HG03139 (cell line): ENCODE results near the gene SAP30BP.

Experiments used
- ATAC-seq: cut with Tn5 transposase; IDR thresholded peaks from one replicate; pipeline ENCODE4 v1.9.1; 2021; ENCODE audit not compliant: unreplicated experiment

SAP30BP gene

DNA sequence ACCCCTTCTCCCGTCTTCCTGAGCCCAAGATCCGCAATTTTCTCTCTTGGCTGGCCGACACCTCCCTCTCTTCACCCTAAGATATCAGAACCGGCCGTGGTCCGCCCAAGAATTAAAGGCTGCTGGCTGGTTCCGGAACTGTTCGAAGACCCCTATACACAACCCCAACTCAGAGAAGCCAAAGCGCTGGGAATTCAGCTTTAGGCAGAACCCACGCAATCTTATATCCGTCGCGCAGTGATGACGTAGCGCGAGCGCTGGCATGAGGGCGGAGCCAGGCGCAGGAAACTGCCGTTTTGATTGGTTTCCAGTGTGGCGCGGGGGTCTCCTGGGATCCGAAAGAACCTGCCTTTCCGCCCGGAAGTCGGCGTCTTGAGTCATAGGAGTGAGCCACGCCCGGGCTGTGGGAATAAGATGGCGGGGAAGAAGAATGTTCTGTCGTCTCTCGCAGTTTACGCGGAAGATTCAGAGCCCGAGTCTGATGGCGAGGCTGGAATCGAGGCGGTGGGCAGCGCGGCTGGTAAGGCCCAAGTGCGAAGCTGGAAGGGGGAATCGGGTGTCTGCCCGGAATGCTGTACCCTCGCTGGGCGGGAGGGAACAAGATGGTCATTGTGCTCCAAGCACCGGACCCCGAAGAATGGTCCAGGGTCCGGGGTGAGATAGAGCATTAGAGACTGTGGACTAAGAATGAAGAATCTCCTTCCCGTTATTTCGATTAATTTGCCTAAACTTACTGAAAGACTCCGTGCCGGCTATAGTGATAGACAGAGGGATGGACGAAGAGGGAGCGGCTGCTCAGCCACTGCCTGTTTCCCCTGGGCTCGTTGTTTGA, at the start of gene SAP30BP, which contains the start of gene RECQL5:
Gene SAP30BP, plus strand, starts transcription at position 380 of the 832 bp plus-strand sequence. Its CDS starts 35 bp downstream, at position 415.
Gene RECQL5, minus strand, starts transcription at position 196 of the 832 bp plus-strand sequence. CDS start 597 bp downstream, outside the sequence.
- peak; percentile 76 for ATAC-seq

DNA sequence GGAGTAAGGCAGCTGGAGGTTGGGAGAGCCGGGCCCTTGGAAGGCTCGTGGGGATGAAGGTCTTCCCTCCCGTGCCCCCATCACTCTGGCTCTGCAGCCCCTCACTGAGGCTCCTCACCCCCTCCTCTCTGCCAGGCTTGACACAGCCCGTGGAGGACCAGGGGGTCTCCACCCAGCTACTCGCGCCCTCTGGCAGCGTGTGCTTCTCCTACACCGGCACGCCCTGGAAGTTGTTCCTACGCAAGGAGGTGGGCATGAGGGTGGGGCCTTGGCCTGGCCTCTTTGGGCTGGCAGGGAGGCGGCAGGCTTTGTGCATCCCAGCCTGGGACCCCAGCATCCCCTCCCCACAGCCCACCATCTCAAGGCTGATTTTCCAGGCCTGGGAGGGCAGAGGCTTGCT, 49.5 kb upstream of the SAP30BP start:
- ATAC-seq = no peak

DNA sequence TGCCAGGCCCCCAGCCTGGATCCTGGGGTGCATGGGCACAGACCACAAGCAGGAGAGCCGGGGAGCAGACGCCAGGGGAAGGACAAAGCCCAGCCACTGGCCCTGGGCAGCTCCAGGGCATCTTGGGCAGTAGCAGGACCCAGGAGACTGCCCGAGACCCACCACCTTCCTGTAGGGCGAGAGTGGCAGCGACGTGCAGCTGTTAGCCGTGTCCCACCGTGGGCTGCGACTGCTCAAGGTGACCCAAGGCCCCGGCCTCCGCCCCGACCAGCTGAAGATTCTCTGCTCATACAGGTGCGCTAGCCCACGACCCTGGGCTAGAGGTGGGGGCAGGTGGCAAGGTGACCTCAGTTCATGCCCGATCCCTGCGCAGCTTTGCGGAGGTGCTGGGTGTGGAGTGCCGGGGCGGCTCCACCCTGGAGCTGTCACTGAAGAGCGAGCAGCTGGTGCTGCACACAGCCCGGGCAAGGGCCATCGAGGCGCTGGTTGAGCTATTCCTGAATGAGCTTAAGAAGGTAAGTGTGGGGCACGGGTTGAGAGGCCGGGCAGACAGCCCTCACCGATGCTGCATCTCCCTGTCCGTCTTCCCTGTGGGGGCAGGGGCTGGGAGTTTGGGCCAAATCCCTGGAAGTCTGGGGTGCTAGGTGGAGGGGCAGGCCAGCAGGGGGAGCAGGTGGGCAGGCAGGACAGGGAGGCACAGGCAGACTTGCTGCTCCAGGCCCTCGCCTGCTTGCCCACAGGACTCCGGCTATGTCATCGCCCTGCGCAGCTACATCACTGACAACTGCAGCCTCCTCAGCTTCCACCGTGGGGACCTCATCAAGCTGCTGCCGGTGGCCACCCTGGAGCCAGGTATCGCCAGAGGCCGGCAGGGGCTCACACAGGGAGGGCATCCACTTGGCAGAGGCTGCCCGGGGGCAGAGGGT, 47.4 kb upstream of the SAP30BP start:
- no peak for ATAC-seq

DNA sequence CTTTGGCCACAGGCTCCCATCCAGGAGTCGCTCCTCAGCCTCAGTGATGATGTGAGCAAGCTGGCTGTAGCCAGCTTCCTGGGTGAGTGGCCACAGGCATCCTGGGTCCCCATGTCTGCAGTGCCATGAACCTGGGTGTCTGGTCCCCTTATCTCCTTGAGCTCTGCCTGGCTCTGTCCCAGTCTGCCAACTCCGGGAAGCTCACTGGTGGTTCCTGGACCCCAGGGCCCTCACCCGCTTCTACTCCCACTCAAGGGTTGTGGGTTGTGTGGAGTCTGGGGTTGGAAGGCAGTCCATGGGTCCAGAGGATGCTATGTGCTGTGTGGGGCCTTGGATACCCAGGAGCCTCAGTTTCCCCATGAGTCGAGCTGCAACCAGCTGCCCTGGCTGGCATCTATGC, 45.6 kb upstream of the SAP30BP start:
- no peak for ATAC-seq

DNA sequence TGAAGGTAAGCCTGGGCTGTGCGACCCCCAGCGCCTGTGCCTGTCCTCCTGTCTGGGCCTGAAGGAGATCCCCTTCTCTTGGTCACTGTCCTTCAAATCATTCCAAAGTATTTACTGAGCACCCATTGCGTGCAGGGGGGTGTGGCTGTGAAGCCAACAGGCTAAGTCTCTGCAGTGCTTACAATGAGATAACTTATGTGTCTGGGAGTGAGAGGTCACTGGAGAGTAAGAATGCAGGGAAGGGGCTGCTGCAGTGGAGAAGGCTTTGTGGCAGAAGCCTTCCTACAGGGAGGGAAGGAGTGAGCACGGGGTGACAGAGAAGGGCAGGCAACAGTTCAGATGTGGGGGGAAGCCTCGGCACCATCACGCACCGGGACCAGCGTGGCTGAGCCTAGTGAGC, 45.1 kb upstream of the SAP30BP start:
- no peak for ATAC-seq

DNA sequence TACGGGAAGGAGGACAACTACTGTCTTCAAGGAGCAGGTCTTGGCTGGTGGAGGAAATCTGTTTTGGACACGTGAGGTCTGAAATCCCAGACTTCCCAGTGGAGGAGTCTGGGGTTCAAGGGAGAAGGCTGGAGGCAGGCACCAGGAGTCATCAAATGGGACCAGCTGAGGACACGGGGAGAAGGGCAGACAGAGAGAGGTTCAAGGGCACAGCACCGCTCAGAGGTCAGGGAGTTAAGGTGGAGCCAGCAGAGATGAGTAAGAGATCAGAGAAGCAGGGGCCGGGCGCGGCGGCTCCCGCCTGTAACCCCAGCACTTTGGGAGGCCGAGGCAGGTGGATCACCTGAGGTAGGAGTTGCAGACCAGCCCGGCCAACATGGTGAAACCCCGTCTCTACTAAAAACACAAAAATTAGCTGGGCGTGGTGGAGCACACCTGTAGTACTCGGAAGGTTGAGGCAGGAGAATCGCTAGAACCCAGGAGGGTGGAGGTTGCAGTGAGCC, 44.3 kb upstream of the SAP30BP start:
- ATAC-seq = no peak

DNA sequence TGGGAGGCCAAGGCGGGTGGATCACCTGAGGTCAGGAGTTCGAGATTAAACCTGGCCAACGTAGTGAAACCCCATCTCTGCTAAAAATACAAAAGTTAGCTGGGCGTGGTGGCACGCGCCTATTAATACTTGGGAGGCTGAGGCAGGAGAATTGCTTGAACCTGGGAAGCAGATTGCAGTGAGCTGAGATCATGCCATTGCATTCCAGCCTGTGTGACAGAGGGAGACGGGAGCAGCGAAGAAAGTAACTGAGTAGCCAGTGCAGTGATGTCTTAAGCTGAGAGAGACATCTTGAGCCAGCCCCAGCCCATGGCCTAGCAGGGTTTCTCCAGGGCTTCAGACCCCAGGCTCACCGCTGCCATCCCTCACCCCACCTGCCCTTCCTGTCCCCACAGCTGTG, 43.8 kb upstream of the SAP30BP start:
- ATAC-seq = no peak

DNA sequence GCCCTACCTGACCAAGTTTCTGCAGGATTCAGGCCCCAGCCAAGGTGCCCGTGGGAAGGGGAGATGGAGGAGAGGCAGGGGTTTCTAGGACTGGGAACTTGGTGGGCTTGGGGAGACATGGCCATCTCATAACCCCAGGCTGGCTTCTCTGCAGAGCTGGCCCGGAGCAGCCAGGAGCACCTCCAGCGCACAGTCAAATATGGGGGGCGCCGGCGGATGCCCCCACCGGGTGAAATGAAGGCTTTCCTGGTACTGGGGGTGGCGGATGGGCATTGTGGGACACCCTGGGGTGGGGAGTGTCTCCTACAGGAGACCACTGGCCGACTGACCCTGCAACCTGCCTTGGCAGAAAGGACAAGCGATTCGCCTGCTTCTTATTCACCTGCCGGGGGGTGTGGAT, 43.1 kb upstream of the SAP30BP start:
- ATAC-seq = no peak

DNA sequence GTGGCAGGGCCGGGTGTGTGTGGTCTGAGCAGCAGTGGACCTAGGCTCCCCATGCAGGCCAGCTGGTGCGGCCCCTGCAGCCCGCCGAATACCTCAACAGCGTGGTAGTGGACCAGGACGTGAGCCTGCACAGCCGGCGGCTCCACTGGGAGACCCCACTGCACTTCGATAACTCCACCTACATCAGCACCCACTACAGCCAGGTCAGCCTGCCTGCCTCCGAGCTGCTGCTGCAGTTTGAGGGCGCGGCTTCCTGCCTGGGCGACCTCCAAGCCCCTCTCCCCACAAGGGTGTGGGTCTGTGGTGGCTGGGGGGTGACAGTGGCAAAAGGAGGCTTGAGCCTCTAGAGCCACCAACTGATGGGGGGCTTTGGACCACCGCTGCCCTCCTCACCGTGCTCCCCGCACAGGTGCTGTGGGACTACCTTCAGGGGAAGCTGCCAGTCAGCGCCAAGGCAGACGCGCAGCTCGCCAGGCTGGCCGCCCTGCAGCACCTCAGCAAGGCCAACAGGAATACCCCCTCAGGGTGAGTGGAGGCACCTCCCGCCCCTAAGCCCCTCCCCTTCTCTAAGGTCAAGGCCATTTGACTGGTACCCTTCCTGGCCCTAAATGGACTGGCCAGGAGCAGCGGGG, 42.3 kb upstream of the SAP30BP start:
- ATAC-seq = no peak

DNA sequence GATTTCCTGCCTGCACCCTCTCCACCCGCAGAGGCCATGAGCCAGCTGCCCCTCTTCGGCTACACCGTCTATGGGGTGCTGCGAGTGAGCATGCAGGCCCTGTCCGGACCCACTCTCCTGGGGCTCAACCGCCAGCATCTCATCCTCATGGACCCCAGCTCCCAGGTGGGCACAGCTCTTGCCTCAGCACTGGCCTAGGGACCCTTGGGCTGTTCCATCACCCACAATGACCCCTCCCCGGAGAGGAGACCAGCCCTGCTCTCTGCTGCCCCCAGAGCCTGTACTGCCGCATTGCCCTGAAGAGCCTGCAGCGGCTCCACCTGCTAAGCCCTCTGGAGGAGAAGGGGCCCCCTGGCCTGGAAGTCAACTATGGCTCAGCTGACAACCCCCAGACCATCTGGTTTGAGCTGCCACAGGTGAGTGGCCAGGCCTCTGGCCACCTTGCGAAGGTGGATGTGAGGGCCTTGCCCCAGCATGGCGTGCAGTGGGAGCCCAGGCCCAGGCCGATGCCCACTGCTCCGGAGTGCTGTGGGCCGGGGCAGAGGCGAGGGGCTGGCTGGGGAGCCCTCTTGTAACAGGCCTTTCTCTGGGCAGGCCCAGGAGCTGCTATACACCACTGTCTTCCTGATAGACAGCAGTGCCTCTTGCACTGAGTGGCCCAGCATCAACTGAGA, 41.2 kb upstream of the SAP30BP start:
- ATAC-seq = no peak

DNA sequence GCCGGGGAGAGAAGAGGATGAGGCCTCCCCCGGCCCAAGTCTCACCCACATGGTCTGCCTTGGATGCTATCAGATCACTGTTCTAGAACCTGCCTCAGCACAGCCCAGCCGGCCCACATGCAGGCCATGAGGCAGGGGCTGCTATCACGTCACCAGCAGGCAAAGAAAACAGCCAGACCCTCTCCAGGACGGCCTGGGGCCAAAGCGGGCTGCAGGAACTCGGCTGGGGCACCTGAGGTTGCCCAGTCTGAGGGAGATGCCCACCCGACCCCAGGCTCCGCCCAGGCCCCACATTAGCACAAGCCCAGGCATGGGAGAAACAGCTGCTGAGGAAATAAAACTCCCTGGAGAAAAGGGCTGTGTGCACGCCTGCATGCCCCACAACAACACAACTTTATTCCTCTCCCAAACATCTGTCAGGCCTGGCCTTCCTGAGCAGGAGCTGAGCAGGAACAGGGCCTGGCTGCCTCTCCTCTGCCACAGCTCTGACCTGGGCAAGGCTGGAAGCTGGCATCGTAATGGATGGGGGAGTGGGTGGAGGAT, 40.6 kb upstream of the SAP30BP start:
- no peak for ATAC-seq

DNA sequence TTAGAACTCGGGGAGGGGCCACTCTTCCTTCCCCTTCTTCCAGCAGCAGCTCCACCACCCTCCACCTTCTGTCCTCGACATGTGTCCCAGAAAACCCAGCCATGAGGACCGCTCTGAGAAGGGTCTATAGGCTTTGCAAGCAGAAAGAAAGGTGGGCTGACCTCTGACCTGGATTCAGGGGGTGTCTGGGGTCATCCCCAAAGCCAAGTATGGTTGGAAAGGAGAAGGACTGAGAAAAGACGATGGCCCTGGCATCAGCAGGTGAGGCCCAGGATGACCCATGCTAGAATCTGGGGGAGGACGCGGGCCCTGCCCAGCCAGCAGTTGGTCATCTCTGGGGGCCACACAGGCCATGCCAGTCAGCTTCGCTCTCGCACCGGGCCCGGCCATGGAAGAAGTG, 40.0 kb upstream of the SAP30BP start:
- no peak for ATAC-seq

DNA sequence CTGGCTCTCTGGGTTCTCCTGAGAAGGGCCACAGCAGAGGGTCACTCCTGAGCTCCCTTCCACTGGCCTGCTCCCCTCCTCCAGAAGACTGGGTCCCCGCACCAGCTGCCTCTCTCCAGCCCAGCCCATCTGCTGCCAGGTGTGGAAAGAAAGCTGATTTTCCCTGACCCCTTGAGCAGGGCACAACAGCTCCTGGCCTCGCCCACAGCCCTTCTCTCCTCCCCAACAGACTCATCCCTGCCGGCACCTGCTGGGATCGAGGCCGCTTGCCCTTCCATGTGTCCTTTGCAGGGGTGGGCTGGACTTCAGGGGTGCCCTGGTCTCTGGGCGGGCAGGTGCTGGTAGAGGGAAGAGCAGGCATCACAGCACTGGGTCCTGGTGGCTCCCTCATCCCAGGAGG, 38.7 kb upstream of the SAP30BP start:
- no peak for ATAC-seq

DNA sequence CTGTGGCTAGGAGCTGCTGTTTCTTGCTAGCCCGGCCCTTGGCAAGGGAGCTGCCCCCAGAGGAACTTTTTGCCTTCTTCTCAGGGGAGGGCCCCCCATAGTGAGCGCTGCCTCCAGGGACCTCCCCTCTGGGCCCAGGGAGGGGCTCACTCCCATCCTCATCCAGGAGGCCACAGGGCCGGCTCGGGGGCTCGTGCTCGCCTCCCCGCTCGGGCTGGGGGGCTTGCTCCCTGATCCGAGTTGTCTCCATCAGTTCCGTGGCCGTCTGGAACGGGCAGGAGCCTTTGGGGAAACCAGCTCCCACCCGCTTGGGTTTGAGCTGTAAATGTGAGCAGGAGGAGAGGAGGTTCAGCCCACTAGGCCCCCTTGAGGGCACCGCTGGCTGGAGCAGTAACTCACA, 38.0 kb upstream of the SAP30BP start:
- no peak for ATAC-seq

DNA sequence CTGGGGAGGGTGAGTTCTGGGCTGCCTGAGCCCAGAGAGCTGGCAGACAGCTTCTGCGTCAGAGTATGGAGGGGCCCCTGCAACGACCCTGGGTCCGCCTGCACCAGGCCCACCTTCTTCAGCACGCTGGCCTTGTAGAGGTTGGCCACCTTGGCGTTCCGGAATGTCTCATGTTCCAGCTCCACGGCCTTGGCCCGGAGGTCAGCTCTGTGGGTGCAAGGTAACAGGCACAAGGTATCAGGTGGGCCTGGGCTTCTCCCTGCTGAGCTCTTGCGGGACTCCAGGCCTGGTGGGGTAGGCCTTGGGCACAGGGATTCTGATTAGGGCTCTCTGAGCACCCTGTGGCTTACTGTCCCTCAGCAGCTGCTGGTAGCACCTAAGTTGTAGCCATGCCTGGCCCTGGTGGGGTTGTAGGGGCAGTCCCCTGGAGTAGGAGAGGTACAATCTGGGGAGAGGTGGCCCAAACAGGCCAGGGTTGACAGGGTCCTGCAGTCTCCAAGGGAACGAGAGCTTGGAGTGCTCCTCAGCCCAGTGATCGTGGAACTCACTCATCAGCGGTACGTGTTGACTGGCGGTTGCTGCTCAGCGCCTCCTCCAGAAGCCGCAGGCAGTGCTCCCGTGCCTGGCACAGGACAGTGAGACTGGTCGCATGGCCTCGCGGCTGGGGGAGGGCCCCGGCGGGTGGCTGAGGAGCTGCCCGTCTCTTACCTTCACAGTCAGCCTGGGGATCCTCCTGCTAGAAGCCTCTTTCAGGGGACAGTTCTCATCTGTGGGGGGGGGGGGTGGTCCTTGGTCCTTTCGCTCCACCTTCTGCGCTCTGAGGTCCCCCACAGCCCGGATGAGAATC, 36.8 kb upstream of the SAP30BP start:
- ATAC-seq = no peak

DNA sequence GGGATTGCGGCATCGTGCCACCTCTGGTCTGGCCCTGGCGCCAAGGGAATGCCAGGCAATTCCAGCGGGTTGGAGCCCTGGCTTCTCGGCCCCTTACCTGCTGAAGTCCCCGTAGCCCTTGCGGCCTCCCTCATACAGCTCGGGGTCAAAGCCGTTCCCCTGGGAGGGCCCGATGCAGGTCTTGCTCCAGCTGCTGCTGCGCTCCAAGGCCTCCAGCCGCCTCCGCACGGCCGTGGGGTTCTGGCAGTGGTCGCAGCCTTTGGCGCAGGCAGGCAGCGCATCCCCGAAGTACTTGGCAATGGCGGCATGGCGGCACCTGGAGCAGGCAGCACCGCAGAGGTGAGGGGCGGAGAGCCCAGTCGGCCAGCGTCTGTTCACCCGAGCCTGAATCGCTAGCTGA, 35.8 kb upstream of the SAP30BP start:
- no peak for ATAC-seq

DNA sequence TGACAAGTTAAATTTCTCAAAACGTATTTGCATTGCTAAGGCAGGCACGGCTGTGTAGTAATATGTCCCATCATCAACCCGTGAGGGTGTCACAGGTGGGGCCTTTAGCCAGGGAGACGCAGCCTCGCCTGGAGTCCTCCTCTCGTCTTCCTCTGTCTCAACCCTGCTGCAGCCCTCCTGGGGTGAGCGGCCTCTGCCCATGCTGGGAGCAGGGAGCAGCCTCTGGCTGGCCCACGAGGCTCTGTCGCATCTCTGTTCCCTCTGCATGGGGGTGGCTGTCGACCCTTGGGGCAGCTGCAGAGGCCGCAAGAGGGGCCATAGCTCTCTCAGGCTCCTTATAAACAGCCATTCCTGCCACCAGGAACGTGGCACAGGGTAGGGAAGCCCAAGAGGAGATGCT, 34.7 kb upstream of the SAP30BP start:
- no peak for ATAC-seq

DNA sequence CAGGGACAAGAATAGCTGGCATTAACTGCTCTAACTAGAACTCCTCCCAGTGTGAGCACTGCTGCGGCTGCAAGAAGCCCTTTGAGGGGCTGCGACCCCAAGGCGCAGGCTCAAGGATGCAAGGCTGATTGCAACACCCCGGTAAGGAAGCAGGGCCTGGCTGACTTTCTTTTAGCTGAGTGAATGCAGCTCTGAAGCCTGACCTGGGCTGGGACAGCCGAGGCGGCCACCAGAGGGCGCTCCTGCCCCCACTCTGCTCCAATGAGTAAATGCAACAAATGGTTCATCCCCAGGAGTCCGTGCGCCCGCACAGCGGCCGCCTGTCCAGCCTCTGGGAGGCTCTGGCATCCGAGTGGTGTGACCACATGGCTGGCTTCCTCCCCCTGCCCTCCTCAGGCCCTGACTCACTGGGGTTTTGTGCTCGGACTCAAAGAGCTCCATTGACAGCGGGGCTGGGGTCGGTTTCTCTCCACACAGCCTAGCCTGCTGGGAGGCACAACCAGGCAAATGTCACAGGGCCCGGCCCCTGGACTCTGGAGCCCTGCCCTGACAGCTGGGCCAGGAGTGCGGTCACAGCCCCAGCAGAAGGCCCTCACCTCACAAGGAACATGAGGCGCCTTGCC, 34.2 kb upstream of the SAP30BP start, which contains the start of gene SMIM5:
Gene SMIM5, plus strand, starts transcription at position 572 of the 623 bp plus-strand sequence. CDS start 6,768 bp downstream, outside the sequence.
- no peak for ATAC-seq
